Measurements from ENCODE around the gene TARS1.
"Not testable (repeated sequence)": the region's sequence is repeated elsewhere in the genome, so short reads cannot be mapped to it uniquely, and the experiment has no call there.

The TARS1 gene

DNA sequence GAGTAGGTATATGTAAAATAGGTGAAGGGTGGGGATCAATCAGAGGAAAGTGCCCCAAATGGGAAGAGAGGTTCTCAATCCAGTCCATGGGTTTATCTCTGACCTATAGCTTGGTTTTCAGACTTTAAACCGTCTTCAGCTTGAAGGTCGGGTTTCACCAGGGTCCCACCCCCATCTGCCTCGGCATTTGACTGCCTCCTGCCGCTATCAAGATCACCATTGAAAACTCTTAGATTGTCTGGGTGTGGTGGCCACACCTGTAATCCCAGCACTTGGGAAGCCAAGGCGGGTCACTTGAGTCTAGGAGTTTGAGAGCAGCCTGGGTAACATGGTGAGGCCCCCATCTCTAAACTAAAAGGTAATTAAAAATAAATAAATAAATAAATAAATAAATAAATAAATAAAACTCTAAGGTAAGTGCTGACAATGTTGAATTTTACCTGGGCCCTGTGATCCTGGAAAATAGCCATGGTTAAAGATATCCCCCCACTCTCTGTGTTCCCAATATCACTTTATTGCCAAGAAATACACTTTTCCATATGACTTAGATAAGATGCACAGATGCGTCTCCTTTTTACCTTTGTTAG is 48.8 kb downstream of the TARS1 start:
- DNase-seq = no peak

DNA sequence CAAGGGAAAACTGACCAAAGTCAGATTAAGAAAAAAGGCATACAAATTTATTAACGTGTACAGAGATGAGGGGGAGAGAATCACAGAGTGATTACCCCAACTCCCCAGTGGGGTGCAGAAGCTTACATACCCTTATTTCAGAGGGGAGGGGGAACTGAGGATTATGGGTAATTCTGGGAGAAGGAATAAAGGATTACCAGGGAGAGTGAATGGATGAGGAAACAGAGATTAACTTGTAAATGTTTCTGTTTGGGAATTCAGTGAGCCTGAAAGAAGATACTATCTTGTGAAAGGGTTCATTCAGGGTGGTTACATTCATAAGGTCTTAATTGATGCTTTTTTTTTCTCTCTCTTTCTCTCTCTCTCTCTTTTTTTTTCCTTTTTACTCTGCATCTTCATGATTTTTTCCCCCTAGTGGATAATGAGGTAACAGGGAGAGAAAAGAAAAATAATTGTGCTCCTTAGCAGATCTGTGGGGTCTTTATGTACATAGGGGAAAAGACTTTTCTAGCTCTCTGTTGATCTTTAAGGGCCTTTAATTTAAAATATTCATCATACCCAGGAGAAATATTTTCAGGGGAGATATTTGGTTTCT is 49.4 kb downstream of the TARS1 start:
- no peak for DNase-seq

DNA sequence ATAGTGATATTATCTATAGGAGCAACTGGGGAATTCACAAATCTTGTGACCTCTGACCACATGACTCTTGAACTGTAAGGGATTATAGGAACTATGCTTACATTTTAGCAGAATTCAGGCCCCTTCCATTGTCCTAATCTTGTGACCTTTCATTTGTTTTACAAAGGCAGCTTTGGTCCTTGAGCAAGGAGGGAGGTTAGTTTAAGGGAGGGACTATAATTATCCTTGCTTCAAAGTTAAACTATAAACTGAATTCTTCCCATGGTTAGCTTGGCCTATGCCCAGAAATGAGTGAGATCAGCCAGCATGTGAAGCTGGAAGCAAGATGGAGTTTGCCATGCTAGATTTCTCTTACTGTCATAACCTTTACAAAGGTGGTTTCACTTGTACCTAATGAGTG is 51.2 kb downstream of the TARS1 start:
- DNase-seq = no peak

- DNase-seq = no peak
Observed at GRCh38 chr5:33494466-33494865, 53.7 kb downstream of the TARS1 start.

DNA sequence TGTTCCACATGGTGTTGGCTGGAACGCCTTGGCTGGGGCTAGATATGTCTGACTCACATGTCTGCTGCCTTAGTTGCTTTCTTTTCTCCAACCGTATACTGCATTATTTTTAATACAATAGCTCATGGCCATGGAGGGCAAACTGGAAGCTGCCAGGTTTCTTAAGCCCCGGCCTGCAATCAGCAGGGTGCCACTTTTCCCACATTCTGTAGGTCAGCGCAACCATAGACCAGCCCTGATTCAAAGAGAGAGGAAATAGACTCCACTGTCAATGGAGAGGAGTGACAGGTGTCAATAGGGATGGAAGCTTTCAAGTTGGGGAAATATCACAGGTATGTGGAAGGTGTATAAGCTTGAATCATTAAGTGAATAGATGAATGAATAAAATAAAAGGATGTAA is 60.5 kb downstream of the TARS1 start:
- no peak for DNase-seq

- no peak for DNase-seq
Observed at GRCh38 chr5:33501899-33502298, 61.1 kb downstream of the TARS1 start.

- no peak for DNase-seq
Observed at GRCh38 chr5:33504570-33504969, 63.8 kb downstream of the TARS1 start.

- DNase-seq = no peak
Observed at GRCh38 chr5:33507426-33507825, 66.7 kb downstream of the TARS1 start.

- DNase-seq = no peak
Observed at GRCh38 chr5:33509036-33509435, 68.3 kb downstream of the TARS1 start.

DNA sequence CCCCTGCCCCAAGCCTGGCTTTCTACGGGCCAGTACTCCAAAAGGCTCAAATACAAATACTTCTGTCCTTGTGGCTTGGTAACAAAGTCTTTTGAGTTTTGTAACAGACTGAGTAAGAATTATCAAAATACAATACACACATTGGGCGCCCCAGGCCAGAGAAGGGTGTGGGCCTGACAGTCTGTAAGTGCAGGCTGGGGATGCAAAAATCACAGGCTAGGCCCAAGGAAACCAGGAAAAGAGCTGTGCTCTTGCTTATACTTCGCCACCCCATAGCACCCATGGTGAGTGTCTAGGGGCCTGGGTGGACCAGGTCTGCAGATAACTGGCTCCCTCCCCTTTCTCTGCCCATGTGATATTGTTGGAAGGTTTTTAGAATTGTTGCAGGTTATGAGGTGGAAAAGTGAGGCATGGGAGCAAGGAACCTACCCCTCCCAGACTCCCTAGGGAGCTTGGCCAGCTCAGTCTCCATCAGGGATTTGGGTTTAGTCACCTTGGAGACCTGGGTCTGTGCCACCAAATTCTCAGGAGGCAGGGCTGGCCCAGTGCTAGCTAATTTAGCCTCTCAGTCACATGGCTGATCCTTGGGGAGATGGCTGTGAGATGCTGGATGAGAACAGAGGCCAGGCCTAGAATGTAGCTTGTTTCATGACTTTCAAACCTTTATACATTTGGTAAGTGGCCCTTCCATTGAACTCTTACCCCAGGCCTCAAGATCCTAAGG is 72.9 kb downstream of the TARS1 start:
- no peak for DNase-seq

GRCh38 chr5:33515366-33515765 is 74.6 kb downstream of the TARS1 start:
- DNase-seq = not testable (repeated sequence)

DNA sequence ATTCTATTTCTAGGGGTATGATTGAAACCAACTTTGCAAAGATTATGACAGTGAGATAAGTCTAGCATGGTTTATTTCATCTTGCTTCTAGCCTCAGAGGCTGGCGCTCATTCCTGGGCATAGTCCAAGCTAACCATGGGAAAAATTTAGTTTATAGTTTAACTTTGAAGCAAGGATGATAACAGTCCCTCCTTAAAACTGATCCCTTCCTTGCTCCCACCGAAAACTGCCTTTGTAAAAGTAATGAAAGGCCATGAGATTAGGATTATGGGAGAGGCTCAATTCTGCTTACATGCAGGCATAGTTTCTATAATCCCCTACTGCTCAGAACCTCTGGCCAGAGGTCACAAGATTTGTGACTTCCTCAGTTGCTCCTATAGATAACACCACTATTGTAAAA is 75.7 kb downstream of the TARS1 start:
- DNase-seq = no peak

All from NCI-H510A (cell line).